Measurements from ENCODE around the gene RABGAP1L.
A peak's percentile ranks its signal among the peaks of the same experiment; 100 is the strongest.

The RABGAP1L gene

DNA sequence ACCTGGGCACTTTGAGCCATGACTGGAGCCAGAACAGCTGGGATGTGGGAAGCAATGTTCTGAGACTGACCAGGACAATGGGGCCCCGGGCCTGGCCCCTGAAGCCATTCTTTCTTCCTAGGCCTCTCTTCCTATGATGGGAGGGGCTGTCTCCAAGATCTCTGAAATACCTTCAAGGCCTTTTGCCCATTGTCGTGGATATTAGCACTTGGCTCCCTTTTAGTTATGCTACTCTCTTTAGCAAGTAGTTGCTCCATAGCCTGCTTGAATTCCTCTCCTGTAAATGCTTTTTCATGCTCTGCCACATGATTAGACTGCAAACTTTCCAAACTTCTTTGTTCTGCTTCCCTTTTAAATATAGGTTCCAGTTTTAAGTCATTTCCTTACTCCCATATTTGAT lies 577.5 kb downstream of the RABGAP1L start:
- H3K27ac ChIP-seq = no peak overlapping the region

DNA sequence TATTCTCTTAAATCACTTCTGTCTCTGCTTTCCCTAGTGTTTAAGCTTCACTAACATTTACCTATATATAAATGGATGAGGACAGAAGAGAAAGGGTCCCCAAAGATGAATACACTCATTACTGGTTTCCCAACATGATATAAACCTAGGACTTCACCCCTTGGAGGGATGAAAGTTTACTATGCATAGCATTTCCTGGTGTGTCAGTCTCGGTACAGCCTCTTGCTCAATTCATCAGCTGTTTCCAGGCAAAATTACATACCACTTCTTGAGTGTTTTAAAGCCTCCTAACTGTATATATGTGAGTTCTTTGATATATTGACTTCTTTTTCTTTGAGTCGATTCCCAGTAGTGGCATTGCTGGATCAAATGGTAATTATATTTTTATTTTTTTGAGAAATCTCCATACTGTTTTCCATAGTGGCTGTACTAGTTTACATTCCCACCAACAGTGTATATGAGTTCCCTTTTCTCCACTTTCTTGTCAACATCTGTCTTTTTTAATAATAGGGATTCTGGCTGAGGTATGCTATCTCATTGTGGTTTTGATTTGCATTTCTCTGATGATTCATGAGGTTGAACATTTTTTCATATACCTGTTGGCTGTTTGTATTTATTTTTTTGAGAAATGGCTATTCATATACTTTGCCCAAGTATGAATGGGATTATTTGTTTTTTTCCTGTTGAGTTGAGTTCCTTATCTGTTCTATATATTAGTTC lies 581.1 kb downstream of the RABGAP1L start:
- H3K27ac ChIP-seq = no peak overlapping the region
- TF ChIP-seq ZFX (IDR thresholded peaks at IDR 0.05) = no peak
- TF ChIP-seq, protein P1, sequence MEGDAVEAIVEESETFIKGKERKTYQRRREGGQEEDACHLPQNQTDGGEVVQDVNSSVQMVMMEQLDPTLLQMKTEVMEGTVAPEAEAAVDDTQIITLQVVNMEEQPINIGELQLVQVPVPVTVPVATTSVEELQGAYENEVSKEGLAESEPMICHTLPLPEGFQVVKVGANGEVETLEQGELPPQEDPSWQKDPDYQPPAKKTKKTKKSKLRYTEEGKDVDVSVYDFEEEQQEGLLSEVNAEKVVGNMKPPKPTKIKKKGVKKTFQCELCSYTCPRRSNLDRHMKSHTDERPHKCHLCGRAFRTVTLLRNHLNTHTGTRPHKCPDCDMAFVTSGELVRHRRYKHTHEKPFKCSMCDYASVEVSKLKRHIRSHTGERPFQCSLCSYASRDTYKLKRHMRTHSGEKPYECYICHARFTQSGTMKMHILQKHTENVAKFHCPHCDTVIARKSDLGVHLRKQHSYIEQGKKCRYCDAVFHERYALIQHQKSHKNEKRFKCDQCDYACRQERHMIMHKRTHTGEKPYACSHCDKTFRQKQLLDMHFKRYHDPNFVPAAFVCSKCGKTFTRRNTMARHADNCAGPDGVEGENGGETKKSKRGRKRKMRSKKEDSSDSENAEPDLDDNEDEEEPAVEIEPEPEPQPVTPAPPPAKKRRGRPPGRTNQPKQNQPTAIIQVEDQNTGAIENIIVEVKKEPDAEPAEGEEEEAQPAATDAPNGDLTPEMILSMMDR (conservative IDR thresholded peaks at IDR 0.05) = no peak

More for the DNA sequence above, 577.5 kb downstream of the RABGAP1L start:
- TF ChIP-seq ZFX (IDR thresholded peaks at IDR 0.05) = no peak
- TF ChIP-seq, protein P1 (conservative IDR thresholded peaks at IDR 0.05) = no peak

DNA sequence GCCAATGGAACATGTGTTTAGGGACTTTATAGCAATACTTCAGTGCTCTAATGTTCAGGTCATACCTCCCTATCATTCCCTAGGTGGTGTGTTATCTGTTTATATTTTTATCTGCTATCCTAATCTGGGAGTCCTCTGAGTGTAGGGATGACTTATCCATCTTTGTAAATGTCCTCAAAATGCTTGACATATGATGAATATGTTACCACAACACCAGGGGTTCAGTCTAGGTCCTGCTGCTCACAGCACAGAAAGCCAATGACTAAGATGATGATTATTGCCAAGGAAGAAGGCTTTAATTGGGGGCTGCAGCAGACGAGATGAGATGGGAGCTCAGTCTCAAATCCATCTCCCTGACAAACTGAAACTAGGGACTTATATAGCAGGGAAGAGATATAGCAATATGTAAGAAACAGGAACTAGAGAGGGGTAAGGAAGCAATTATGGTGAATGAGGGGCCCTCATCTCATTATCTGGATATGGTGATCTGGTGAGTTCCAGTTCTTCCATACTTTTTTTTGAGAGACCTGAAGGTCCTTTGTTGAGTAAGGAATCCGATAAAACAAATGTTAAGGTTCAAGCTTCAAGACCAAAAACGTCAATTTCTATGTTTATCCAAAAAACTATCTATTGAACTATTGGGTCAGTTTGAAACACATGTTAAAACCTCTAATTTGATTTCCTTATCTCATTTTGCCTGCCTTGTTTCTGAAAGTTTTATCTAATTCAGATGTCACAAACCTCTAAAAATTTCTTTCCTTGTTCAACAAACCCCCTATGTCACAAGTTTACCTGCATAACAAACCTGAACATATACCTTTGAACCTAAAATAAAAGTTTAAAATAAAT lies 583.7 kb downstream of the RABGAP1L start:
- no peak overlapping the region for H3K27ac ChIP-seq
- TF ChIP-seq, protein P1 (conservative IDR thresholded peaks at IDR 0.05) = no peak
- no peak for TF ChIP-seq ZFX (IDR thresholded peaks at IDR 0.05)

DNA sequence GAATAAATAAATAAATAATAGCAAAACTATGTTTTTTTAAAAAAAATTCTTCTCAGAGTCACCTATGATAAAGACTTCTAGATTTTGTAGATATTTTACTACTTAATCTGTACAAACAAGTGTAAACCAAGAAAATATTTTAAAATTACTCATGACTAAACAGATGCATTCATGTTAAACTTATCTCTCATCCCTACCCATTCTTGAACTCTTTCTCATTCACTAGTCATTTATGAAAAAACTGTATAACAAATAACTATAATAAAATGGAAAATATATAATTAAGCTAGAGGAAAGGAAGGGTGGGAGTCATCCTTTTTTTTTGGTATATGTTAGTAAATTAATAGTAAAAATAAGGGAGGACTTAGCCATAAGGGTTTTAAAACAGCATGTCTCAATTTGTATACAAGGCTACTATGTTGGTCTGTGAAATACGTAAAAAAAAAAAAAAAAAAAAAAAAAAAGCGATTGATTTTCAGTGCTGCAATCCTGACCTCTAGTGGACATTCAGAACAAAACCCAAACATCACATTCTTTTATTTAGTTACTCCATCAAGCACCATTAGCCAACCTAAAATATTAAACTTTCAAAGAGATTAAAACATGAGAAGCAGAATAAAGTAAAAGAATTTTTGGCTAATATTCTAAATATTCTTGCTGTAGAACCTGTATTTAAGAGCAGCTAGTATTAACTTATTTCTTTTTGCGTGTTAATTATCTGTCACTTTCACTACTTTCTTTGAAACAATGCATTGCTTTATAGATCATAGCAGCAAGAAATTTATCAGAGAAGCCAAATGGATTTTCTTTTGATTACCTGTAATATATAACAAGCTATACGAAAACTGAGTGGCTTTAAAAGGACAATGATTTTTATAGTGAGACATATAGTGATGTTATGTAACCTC lies 584.6 kb downstream of the RABGAP1L start:
- no peak overlapping the region for H3K27ac ChIP-seq
- no peak for TF ChIP-seq ZFX (IDR thresholded peaks at IDR 0.05)
- TF ChIP-seq, protein P1 (conservative IDR thresholded peaks at IDR 0.05) = peak; percentile 82

DNA sequence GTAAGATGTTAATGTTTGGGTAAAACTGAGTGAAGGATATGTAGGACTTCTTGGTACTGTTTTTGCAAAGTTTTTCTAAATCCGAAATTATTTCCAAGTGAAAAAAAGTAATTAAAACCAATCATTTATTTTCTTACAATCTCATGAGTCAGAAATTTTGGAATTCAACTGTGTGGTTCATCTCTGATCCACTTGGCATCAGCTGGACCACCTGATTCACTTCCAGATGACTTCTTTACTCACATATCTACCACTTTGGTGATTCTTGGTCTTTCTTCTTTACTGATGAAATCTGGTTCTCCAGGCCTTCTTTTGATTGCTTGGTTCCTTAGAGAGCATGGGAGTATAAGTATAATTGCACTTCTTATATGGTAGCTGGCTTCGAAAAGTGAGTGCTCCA lies 585.6 kb downstream of the RABGAP1L start:
- H3K27ac ChIP-seq = no peak overlapping the region
- TF ChIP-seq, protein P1 (conservative IDR thresholded peaks at IDR 0.05) = no peak
- TF ChIP-seq ZFX (IDR thresholded peaks at IDR 0.05) = no peak

DNA sequence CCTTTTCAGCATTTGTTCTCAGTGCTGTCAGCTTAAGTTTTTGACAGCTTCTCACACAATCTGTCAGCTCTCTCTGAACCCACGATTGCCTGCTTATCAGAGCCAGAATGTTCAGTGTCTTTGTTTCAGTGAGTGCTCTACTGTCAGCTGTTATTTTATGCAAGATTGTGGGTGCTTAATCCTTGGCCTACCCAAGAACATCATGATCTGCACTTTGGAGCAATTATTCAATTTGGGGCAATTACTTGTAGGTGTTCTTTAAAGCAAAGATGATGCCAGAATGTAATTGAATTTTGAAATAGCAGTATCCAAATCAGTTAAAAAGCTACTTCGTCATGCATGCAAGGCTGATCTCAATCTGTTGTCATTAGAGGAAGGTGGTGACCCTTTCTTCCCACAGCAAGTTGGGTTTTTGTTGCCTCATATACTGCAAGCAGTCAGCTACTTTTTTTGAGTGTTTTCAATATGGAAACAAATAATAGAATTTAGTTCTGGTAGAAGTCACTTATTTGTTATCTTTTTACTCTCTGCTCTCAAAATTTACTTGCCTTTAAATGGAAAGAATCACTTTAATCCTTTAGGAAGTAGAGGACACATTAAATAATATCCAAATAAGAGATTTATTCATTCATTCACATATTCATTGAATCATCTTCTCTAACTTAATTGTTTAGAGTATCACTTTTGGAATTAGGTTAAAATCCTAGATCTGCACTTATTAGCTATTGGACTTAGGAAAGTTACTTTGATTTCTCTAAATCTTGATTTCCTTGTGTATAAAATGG lies 586.9 kb downstream of the RABGAP1L start:
- no peak overlapping the region for H3K27ac ChIP-seq

More for the DNA sequence above, 586.9 kb downstream of the RABGAP1L start:
- TF ChIP-seq, protein P1 (conservative IDR thresholded peaks at IDR 0.05) = no peak
- no peak for TF ChIP-seq ZFX (IDR thresholded peaks at IDR 0.05)

All from C4-2B (cell line).